Limb (tissue), 2 donors: ENCODE results near the gene MCM6.

Source experiments
- DNase-seq, 2 donors: peaks; one replicate each; pipeline ENCODE4 v3.0.0-alpha.2; 2016; ENCODE audit errors: extremely low spot score in 2 of 2

The MCM6 gene

DNA sequence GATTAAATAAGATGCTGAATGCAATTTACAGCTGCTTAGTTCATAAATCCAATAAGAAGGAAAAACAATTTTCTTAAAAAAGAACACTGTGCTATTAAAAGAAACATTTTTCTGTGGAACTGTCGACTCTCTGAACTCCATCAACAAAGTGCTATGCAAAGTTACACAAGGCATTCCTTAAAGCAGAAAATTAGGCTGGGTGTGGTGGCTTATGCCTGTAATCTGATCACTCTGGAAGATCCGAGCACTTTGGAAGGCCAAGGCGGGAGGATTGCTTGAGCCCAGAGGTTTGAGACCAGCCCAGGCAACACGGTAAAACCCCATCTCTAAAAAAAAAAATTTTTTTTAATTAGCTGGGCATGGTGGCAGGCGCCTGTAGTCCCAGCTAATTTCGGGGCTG lies 13.0 kb downstream of the MCM6 start:
- DNase-seq, result no peak

DNA sequence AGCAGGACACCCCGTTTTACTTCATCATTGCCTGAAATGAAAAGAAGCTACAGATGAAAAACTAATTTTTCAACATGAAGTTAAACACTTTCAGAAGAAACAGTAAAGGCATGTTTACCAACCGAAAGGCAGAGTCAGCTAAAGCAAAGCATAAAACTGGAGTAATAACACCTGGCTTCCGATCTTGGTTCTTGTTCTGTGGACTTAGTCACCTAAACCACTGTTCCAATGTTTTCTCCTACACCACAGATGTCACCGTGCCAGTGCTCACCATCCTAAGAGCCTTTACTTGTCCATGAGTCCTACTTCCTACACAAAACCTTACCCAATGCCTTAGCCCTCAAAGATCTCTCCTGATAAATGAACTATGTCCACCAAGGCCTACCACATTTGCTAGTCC lies 13.5 kb downstream of the MCM6 start:
- DNase-seq, result no peak

DNA sequence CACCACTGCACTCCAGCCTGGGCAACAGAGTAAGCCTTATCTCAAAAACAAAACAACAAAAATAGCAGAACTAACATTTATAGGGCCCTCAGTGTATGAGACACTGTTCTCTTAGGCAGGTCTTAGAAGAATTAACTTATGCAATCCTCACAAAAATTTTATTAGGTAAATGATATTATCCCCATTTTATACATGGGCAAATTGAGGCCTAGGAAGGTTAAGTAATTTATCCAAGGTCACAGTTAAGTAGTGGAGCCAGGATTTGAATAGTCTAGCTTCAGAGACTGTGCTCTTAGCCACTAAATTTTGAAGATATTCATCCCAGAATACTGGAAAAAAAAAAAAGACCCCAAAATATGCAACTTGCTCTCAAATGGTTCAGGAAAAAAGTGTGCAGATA lies 22.8 kb downstream of the MCM6 start:
- DNase-seq, result no peak

DNA sequence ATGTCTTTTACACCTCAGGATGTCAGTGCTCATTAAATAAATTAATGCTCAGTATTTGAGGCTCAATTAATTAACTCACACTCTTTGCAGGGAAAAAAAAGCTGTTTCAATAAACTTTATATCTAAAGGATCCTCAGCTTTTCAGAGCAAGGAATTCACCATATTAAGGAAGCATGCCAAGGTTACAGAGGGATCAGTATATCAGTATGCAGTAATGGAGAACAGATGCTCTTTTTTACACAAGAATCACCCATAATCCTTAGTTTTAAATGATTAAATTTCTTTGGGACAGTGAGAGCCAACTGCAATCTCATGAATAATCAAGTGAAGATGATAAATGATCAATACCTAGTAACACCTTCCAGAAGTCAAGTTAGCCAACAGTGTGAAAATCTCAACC lies 24.4 kb downstream of the MCM6 start:
- no peak for DNase-seq

DNA sequence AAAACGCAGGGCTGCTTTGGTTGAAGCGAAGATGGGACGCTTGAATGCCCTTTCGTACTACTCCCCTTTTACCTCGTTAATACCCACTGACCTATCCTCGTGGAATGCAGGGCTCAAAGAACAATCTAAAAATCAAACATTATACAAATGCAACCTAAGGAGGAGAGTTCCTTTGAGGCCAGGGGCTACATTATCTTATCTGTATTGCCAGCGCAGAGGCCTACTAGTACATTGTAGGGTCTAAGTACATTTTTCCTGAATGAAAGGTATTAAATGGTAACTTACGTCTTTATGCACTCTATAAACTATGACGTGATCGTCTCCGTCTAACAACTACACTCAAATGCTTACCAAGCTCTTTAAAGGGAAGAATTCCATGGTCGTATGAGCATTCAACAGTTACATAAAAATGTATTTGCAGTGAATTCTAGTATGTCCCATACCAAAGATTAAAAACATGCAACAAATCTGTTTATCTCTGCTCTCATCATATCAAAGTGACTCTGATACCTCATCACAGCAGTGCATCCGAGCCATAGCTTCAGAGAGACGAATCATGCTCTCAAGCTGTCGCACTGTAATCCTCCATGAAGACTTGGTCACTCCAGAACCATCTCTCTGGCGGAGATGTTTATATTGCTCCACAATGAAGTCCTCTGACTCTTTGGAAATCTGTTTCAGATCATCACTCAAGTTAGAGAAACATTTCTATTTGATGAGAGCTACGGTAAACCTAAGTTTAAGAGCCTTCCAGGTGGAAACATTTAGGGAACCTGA lies 25.2 kb downstream of the MCM6 start:
- DNase-seq, result no peak

DNA sequence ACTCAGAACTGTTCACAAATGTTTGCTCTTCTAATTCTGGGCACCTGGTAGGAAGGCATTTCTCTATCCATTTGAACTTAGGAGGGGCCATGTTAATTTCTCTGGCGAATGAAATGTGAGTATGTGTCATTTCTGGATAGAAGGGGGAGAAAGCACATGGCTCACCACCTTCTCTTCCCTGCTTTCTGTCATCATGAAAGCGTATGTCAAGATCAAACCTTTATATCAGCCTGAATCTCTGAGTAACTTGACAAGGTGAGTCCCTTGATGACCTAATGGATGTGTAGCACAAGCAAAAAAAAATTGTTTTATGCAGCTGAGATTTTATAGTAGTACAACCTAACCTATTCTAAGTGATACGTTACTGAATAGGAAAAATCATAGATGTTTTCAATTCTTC lies 27.2 kb downstream of the MCM6 start:
- DNase-seq, result no peak

DNA sequence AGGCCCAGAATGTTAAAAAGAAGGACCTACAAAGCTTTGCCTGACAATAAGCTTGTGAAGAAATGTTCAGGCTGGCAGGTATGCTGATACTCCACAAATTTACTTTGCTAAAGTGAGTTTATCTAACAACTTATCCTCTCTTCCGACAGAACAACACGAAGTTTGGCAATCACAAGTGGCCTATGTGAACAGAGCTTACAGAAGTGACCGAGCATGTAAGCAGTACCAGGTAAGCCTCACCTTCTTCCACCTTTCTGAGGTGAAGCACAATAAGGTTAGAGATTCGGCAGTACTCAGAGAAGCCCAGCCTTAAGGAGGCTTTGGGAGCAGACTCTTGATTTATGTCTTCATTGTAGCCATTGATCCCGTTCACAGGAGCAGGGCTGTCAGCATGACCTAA lies 30.2 kb downstream of the MCM6 start:
- no peak for DNase-seq

DNA sequence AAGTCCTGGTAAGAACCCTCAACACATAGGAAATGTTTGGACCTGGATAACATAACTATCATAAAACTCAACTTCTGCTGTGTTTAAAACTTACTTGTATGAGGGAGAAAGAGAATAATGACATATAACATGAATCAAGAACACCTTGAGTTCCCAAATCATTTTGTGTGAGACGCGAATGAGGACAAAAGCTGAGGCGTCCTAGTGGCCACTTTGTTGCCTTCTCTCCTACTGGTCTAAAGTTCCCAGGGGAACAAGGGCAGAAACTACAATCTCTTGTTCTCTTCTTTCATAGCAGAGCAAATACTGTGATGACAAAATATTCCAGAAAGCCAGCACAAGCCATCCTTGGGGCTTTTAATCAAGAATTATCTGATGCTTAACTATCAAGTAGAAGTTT lies 31.0 kb downstream of the MCM6 start:
- no peak for DNase-seq

DNA sequence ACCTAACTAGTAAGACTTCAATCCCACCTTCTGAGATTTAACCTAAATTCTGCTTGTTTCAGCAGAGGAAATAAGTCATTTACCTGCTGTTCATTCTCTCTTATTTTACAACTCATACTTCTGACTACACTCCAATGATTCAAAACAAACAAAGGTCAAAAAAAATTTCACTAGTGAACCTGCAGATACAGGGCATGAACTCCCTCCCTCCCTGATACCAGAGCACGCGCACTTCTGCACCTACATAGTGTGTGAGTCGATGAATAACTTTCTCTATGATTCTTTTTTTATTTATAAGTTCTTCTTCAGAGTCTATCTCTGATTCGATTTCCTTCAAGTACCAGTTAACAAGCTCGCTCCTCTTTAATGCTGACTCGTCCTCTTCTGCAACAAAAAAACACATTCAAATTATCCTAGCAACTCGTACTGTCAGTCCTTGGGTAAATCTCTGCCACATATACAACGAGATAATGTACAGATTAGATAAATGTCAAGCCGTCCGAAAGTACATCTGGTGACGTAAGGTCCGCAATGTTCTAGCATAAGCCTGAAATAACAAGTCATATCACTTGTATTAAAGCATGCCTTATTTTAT lies 31.8 kb downstream of the MCM6 start:
- no peak for DNase-seq

DNA sequence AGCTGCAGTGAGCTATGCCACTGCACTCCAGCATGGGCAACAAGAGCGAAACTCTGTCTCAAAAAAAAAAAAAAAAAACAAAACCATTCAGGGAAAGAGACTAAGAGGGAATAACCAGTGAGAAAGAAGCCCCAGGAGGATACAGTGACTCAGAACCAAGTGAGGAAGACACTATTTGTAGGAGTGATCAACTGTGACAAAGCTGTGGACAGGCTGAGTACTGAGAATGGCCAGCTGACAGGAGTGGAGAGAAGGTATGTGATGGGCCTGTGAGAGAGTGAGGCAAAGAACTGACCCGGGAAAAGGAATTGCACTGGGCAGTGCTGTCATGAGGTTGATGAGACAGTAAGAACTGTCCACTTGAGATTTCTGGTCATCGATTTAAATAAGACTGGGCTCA lies 32.6 kb downstream of the MCM6 start:
- no peak for DNase-seq

DNA sequence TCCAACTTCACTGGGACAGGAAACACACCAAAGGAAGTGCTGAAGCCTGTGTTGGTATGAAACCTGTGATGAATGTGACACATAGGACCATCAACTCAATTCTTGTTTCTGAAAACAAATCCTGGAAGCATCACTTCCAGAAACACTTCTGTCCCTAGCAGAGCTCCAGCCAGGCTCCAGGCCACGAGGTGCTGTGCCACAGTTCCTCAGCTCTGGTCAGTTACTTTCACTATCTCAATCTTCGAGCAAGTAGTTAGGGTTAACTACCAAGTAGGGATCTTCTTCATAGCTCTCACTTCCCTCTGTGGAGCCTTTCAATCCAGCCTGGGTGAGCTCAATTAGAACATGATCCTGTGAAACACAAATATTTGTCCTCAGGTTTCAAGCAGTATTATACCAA lies 35.6 kb downstream of the MCM6 start:
- no peak for DNase-seq

DNA sequence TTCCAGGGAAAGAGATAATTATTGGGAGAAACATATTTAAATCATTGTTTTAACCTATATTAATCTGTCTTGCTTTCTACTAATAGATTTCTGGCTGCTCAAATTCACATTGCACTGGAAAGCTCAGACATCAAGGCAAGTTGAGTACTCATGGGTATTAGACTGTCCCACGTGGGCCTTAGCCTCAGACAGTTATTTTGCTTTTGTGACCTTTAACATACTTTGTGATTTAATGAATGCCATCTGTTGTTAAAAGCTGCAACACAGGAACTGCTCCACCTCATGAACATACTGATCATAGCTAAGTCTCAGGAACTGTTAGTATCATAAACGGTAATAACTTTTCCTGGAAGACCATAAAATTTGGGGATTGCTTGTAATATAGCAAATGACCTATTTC lies 36.5 kb downstream of the MCM6 start:
- peak in 1 of 2 donors; percentile 60 for DNase-seq

DNA sequence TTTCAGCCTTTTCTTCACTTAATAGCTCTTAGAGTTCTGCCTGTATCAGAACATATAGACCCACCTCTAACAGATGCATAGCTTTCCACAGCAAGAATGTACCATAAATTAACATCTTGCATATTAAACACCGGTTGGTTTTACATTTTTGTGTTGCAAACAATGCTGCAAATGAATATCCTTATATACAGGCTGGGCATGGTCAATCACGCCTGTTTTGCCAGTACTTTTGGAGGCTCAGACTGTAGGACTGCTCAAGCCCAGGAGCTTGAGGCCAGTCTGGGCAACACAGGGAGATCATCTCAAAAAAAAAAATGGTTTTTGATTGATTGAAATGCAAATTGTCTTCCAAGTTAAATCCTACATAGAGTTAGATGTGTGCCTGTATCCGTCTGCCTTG lies 37.7 kb downstream of the MCM6 start:
- no peak for DNase-seq

DNA sequence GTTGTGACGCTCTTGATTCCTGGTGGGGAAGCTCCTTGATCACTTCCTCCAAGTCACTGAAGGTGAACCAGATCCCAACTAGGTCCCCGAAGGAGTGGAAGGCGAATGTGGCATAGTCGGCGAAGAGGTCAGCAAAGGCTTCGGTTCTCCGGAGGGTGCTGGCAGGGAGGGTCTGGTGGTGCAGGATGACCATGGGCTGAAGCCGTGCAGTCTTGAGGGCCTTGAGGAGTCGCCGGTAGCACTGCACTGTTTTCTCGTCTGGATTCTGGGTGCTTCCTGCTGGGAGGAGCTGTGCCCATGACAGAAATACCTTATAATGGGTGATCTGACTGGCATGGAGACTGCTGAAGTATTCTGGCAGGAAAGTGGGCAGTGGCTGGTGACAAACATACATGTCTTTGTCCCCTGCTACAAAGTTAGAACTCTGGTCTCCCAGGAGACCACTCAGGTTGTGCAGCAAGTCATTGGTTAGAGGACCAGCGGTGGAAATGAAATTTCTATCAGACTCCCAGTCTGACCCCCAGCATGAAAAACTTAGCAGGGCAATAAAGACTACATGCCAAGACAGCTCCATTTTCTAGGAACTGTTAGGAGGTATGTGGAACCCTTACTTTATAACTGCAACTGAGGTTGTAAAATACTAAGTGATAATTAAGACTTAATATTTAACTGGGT lies 39.5 kb downstream of the MCM6 start, which contains the start of gene LCT:
LCT (minus strand) TSS at position 589 of the 675 bp plus-strand sequence; CDS start at position 574, 15 bp downstream.
- DNase-seq, result no peak

DNA sequence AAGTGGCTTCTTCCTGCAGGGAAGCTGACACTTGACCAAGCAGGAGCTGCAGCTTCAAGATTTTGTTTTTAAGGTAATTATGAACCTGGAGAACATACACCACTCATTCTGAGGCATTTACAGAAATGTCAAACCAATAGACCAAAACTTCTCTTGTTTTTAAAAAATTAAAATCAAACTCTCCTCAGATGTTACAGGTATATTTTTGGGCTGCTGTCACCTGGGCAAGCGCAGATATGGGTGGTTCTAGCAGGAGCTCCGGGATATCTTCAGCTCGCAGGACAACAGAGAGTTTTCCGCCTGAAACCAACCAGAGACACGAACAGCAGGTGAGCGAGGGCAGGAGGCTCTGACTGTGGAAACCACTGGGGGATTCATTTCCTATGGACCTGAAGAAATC lies 43.4 kb downstream of the MCM6 start:
- no peak for DNase-seq

DNA sequence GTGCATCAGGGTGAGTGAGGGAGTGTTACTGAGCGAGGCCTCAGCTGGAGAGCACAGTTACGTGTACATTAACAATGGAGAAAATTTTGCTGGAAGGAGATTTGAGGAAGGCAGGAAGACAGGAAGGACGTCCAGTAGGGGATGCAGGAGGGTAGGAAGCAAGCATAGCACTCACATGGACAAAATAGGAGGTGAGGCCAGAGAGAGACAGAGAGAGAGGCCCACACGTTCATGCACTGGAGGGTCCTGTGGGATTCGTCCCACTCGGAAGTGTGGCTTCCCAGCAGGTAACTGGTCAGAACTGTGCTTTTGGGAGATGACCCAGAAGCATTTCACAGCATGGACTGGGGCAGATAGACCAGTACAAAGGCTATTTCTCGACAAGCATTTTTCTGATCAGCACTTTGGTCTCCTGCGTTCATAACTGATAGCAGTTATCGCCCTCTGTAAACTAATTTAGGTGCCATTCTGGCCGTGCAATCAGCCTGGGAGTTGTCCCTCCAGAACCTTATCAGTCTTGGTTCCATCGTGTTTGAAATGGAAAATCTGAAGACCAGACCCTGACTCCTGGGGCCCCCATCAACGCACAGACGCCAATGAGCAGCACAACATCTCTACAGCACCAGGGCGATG lies 44.9 kb downstream of the MCM6 start:
- DNase-seq, result no peak

DNA sequence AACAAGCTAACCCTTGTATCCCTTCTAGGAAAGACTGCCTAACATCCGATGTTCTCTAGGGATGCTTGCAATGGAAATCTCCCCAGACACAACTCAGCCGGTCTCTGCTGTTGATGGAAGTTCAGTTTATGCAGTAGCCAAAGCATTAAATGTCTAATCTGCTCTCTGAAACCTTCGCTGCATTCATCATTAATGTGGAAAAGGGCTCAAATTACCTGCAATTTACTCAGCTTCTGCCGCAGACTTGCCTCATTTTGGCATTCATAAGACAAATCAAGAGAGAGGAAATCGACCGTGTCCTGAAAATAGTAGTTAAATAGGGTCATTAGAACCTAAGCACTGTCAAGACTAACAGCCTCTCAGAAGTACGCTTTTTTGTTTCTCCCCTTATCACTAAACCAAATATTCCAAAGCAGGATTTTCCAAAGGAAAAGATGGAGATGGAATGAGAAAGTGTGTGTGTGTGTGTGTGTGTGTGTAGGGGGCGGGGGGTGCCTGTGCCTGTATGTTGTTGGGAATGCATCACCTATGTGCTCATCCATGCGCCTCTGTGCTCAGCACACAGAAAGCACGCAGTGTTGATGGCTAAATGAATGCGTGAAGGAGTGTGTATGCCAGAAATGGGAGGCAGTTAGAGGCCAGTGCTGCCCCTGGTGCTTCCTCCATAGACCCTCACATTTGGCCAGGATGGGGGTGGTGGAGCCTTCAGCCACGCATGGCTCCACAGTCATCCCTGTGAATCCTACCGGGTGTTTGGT lies 46.7 kb downstream of the MCM6 start:
- DNase-seq, result no peak

DNA sequence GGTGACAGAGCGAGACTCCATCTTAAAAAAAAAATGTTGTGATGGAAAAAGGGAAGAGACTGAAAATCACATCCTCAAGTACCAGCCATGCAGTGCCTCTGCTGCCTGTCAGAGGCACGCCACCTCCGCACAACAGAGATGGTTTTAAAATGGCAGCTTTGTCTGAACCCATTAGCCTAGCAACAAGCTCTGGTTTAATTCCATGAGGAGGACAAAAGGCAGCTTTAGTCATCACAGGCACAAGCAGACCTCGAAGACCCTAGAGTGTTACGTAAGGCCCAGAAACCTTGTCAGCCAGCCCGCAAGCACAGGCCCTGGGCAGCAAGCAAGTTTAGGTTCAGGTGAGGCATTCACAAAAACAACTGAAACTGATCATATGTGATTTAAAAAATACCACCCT lies 49.7 kb downstream of the MCM6 start:
- DNase-seq, result no peak

DNA sequence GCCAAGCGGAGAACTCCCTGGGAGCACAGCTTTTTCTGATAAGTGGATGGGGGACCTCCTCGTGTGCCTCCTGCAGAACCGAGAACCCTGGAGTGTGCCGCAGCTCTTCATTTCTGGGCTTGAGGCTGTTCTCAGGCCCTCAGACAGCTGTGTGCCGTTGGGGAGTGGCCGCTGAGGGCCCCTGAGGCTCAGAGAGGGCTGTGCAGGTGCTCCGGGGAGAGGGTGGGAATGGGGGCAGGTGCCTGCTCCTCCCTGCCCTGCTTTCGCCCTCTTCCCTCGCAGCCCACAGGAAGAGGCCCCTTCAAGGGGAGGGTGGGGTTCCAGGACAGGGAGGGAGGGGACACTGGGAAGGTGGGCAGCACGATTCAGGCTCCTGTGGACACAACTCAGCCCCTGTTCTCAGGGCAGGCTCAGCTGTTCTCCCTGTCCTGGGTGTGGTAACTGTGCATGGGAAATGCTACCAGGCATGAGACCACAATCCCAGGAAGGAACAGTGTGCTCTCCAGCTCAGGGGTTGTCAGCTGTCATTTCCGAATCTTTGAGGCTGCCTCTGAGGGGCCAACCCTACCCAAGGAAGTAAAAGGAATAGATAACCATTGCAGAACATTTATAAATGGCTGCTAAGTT lies 50.6 kb downstream of the MCM6 start:
- DNase-seq, result no peak

DNA sequence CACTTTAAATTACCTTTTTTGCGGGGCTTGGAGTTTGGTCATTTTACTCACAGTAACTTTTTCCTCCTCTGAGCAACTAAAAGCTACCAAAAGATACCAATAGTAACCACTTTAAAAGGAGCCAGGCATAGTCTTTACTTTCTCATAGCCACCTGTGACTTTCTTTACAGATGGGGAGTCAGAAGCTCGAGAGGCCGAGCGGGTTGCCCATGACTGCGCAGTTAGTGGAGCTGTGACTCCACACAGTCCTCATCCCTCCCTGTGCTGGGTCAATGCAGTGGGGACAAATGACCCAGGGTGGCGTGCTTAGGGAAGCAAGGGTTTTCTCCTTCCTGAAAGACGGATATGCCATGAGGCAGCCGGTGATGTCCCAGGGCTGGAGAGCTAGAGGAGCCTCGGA lies 51.1 kb downstream of the MCM6 start:
- no peak for DNase-seq

DNA sequence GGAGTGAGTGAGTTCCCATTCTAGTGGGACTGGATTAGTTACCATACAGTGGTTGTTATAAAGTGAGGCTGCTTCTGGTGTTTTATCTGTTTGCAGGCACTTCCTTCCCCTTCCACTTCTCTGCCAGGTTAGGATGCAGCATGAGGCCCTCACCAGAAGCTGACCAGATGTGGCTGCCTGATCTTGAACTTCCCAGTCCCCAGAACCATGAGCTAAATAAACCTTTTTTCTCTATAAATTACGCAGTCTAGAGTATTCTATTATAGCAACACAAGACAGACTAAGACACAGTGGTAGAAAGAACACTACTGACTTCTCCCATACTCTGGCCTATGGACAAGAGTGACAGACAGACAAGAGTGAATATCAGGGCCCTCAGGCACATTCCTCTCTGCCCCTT lies 53.4 kb downstream of the MCM6 start:
- DNase-seq, result no peak
